Breast epithelium (tissue), 3 donors: Measurements from ENCODE around the gene YBX1.

Experiments
- CTCF ChIP-seq, 3 donors: fragments of 450-650 bp; IDR thresholded peaks; one replicate each; pipeline ENCODE4 v1.5.1; 2016 to 2017; ENCODE audit warnings: antibody characterized with exemption in 3 of 3, mild to moderate bottlenecking in 3 of 3, moderate library complexity in 3 of 3
- POLR2A ChIP-seq: fragments of 450-650 bp; IDR thresholded peaks from one replicate; pipeline ENCODE4 v1.6.1; 2016; ENCODE audit warnings: antibody characterized with exemption, mild to moderate bottlenecking, moderate library complexity

- TF ChIP-seq CTCF (IDR thresholded peaks at IDR 0.05) = no peak
- TF ChIP-seq POLR2A = no peak
Measured at GRCh38 chr1:42676534-42677087, 5.6 kb upstream of the YBX1 start.
